GM21390 (cell line): ENCODE measurements around the gene GTF3C4.

Source experiments
- ATAC-seq: cut with Tn5 transposase; IDR thresholded peaks from one replicate; pipeline ENCODE4 v1.9.1; 2021; ENCODE audit not compliant: unreplicated experiment

Gene GTF3C4

DNA sequence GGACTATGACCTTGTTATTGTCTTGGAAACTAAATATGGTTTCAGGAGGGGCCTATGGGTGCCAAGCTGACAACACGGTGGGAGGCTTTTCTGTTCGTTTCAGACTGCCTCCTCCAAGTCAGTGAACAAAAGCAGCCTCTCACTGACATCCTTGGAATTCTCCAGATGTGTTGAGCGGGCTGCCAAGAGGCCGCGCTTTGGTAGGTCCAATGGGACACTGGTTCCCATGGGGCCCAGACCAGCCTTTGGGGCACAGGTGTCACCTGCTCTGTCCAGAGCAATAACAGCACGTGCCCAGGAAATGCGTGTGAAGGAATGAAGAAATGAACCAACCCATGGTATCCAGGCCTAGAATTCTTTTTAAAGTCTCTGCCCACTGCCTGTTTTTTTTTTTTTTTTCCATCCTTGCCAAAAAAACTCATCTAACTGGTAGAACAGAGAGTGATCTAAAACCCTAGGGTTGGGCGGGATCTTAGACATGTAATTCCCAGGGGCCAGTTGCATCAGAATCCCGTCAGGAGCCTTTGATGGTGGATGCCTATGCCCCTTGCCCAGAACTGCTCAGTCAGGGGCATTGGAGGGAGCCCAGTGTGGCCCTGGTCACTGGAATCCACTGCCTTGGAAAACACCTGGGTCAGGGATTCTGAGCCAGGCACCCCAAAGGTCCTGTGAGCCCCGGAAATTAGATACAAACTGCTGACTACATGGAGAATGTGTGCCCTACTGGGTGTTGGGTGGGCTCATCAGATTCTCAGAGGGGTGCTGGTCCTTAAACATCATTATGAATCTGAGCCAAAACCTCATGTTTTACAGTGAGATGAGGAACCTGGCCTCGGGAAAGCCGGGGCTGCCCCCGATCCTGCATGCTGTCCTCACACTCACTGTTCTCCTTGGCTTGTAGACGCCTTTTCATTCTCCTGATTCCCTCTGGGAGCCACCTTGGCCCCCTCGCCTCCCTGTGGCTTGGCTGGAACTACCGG lies 60.1 kb downstream of the GTF3C4 start:
- ATAC-seq = no peak

DNA sequence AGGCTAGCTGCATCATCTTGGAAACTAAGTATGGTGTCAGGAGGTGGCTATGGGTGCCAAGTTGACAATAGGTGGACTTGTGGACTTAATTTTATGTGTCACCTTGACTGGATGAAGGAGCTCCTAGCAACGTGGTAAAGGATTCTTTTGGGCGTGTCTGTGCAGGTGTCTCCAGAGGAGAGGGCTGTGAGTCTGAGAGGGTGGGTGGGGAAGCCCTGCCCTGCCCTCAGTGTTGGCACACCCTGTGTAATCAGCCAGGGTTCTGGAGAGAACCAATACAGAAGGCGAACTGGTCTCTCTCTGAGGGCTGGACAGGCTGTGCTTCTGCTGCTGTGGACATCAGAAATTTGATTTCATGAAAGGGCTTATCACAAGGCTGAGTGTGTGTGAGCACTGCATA lies 61.0 kb downstream of the GTF3C4 start:
- no peak for ATAC-seq

DNA sequence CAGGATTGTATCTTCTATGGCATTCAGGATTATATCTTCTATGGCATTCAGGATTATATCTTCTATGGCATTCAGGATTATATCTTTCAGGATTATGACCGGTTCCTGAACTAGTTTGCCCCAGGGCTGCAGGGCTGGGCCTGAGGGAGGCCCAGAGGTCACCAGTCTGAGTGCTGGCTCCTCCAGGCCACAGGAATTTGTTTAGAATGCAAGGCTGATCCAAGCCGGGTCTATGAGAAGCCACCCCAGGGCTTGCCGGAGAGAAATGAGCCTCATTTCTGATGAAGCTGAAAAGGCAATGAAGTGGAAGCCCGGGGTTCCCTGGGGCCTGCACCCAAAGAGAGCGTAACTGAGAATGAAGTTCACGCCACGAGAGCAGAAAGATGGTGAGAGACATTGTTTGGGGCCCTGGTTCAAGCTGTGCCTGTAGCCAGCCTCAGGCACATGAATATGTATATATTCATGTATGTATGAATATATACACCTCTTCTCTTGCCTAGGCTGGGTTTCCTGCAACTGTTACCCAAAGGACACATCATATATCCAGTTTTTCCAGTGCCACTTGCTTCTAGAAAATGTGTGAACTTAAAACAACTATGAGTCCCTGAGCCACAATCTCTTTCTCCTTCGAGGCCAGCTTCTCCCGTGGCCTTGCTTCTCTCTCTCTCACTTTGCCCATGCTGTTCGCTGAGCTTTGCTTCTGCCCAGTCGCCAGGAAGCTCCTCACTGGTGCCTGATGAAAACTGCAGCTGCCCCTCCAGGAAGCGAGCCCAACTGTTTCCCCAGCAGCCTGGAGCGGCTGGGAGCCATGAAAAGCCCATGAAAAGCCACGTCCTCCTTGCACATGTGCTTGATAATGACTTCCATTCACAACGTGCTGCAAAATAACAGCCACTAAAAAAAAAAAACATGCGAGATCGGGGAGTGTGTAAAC lies 62.3 kb downstream of the GTF3C4 start:
- no peak for ATAC-seq

DNA sequence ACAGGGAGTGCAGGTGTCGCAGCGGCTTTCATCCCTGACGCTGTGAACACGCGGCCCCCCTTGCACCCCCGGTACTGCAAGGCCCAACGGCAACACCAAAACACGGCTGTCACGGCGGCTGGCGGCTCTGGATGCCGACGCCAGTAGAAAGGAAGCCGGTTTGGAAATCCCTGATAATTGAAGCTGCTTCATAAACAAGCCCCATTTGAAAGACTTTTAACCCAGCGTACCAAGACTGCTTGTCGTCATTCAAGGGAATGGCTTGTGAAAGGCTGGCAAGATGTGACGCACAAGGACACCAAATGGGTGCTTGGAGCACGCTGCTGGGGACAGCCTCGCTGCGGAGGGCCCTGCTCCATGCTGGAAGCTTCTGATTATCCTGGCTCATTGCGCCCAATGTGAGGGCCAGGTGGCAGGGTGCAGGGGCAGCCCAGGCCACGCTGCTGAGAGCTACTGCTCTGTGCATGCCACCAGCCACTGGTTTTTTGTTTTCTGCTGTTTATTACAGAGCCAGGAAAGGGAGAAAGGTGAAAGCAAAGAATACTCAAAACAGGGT lies 63.1 kb downstream of the GTF3C4 start:
- ATAC-seq = no peak

DNA sequence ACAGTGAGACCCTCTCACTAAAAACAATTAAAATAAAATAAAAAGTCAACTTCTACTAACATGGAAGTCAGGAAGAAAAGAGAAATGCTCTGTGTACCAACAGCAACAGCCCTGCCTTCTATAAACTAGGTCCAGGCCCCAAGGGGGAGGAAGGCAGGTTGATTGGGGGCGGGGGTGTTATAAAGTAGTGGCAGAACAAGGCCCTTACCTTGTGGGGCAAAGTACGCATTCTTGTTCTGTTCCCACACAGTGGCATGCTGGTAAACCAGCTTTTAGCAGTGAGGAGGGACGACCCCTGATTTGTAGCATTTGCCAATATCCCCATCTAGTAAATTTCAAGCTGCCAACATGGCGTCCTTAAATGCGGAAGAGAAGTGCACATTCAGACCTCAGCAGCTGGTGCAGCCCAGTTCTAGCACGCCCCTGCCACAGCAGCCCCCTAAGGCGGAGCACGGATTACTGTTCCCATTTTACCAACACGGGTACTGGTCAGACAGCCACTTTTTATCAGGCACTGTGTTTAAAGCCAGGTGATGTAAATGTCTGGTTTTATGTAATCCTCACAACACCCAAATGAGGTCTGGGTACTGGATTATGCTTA lies 69.5 kb downstream of the GTF3C4 start:
- ATAC-seq = no peak

DNA sequence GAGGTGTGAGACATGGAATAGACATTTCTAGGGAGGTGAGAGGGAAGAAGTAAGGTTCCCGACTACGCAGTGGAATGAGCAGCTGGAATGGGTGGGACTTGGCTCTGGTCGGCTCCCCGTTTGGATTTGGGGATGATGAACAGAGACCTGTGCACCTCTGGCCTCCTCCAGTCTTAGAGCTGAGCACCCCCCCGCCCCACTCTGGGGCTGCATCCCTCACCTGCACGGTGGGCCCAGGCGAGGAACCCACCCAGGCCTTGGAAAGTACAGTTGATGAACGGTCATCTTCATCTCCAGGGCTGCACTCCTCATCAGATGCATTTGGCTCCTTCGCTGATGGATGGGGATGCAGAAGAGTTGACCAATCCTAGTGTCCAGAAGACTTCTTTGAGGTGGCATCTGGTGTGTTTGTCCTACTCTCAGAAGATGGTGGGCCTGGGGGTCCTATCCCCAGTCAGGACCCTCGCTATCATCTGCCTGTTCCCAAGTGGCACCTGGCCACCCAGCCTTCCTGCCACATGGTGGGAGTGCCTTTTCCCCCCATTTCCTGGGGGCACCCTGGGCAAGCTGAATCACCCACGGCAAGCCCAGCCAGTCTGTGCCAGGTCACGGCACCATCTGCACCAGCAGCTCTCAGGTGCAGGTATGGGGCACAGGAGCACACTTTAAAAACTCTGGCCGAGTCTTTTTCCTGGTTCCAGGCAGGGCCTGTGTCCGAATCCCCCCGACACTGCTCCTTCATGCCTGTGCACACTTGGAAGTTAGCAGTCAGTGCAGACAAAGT lies 70.5 kb downstream of the GTF3C4 start:
- no peak for ATAC-seq

DNA sequence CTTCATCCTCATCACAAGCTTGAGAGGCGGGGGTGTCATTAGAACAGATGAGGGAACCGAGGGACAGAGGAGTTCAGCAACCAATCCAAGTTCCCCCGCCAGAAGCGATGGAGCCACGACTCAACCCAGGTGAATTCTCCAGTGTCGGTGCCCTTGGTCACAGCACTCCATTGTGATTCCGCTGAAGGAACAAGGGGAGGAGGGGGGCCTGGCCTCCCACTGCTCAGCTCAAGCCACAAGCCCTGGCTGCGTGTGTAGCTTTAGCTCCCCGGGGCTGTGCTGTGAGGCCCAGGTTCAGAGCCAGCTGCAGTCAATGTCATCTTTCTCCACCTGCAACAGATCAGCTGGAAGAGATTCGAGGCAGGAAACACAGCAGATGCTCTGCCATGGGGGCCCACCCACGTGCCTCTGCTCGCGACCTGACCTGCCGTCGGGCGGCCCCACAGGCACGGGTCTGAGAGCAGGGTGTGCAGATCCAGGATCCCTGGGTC lies 72.6 kb downstream of the GTF3C4 start:
- no peak for ATAC-seq

DNA sequence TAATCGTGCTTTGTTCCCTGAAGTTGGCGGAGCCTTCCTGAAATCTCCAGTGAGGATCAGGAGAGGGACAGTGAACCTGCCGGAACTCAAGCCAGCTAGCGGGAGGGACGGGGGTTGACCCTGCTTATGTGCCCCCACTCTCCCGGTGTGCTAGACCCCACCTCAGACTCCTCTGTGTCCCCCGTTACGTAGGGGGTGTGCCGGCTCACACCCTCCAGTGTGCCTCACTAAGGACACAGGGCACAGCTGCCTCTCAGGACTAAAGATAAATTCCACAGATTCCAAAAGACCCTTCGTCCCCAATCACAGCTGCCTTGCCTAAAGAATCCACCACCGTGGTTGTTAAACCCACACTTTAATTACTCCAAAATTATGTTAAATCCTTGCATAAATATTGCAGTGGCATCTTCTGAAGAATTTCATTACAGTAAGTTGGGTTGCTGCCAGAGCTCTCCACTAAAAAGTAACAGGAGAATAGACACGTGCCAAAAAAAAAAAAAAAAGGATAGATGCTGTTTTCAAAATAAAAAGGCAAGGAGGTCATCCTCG lies 73.7 kb downstream of the GTF3C4 start:
- no peak for ATAC-seq
